Colonic mucosa (tissue), 4 donors: ENCODE data around the gene SLC39A3. TPM values are rescaled to one million over a fixed set of nuclear protein-coding genes. Genes with fewer than 3 reads are reported as not detected.

Experiments used
- DNase-seq: peaks from one replicate; pipeline ENCODE4 v3.0.0-alpha.2; 2020
- H3K27ac ChIP-seq: fragments of 200-600 bp; one replicate; pipeline ENCODE4 v1.8.0; 2021
- H3K27me3 ChIP-seq: fragments of 200-600 bp; one replicate; pipeline ENCODE4 v1.8.0; 2021
- H3K36me3 ChIP-seq: fragments of 200-600 bp; one replicate; pipeline ENCODE4 v1.8.0; 2021
- H3K4me1 ChIP-seq: fragments of 200-600 bp; one replicate; pipeline ENCODE4 v1.8.0; 2021; ENCODE audit warnings: mild to moderate bottlenecking
- H3K4me3 ChIP-seq: fragments of 200-600 bp; one replicate; pipeline ENCODE4 v1.8.0; 2021
- H3K9ac ChIP-seq, 2 donors: one replicate each; pipeline ENCODE4 v1.7.0; 2013; ENCODE audit warnings: control low read depth in 2 of 2, low read depth in 2 of 2, low read length in 2 of 2
- H3K9me3 ChIP-seq: fragments of 200-600 bp; one replicate; pipeline ENCODE4 v1.8.0; 2021
- intact Hi-C: fragments of 100-400 bp; cut with DNase I; formaldehyde crosslinking; loops from one replicate; pipeline ENCODE4 v1.14.1; 2022
- total RNA-seq, 2 donors: library from RNA; stranded (reverse); fragmentation: NEBNext Ultra II Directional in 1 of 2; extraction: Animal tissue kit (Norgen Biotek cat#: 25700) in 1 of 2; gene quantifications; one replicate each; pipeline ENCODE4 v1.2.1, GENCODE V29; 2021
- TF ChIP-seq, protein P1 (sequence below): fragments of 200-600 bp; IDR thresholded peaks from one replicate; pipeline ENCODE4 v1.8.0; 2022; ENCODE audit warnings: antibody characterized with exemption, mild to moderate bottlenecking
- donor health status: healthy.
- donor health status: DM: no; HTN: no; CAD: no.
- donor health status: DM: no; HTN: no; CAD: no.

The SLC39A3 gene
- total RNA-seq, 2 donors from 2014 or later: 14.8 to 34.3 TPM

- intact Hi-C loops: no loop called here
- Histone ChIP-seq H3K27ac (no peak overlapping the region), H3K9ac (no peak overlapping the region), H3K4me3 (no peak overlapping the region), H3K36me3 (no peaks in the 10 kb centered on the region), H3K4me1 (no peaks in the 10 kb centered on the region), H3K27me3 (no peaks in the 10 kb centered on the region), H3K9me3 (no peaks in the 10 kb centered on the region)
- TF ChIP-seq, protein P1, sequence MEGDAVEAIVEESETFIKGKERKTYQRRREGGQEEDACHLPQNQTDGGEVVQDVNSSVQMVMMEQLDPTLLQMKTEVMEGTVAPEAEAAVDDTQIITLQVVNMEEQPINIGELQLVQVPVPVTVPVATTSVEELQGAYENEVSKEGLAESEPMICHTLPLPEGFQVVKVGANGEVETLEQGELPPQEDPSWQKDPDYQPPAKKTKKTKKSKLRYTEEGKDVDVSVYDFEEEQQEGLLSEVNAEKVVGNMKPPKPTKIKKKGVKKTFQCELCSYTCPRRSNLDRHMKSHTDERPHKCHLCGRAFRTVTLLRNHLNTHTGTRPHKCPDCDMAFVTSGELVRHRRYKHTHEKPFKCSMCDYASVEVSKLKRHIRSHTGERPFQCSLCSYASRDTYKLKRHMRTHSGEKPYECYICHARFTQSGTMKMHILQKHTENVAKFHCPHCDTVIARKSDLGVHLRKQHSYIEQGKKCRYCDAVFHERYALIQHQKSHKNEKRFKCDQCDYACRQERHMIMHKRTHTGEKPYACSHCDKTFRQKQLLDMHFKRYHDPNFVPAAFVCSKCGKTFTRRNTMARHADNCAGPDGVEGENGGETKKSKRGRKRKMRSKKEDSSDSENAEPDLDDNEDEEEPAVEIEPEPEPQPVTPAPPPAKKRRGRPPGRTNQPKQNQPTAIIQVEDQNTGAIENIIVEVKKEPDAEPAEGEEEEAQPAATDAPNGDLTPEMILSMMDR: no peak
- no peak for DNase-seq
Measured at GRCh38 chr19:2750808-2751437, 11.1 kb upstream of the SLC39A3 start.

DNA sequence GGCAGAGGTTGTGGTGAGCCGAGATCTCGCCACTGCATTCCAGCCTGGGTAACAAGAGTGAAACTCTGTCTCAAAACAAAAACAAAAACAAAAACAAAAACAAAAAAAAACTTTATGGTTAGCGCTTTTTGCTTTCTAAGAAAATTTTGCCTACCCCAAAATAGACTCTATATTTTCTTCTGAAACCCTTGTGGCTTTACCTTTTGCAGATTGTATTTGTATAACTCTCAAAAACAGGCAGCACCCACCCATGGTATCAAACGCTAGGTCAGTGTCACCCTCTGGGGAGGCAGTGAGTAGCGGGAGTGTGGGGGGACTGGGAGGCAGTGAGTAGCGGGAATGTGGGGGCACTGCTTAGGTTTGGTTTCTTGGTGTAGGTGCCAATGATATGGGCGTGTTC, 7.5 kb upstream of the SLC39A3 start:
- Histone ChIP-seq H3K27me3 (no peaks in the 10 kb centered on the region), H3K36me3 (no peaks in the 10 kb centered on the region), H3K4me3 (no peak overlapping the region), H3K27ac (no peak overlapping the region), H3K4me1 (no peaks in the 10 kb centered on the region), H3K9me3 (no peaks in the 10 kb centered on the region), H3K9ac (no peak overlapping the region)
- TF ChIP-seq, protein P1: no peak
- no peak for DNase-seq
- intact Hi-C loops: no loop called here

DNA sequence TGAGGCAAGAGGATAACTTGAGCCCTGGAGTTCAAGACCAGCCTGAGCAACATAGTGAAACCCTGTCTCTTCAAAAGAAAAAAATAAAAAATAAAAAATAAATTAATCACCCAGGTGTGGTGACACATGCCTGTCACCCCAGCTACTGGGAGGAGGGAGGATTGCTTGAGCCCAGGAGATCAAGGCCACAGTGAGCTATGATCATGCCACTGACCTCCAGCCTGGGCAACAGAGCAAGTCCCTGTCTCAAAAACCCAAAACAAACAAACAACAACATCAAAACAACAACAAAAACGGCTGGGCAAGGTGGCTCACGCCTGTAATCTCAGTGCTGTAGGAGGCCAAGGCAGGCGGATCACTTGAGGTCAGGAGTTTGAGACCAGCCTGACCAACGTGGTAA, 4.3 kb upstream of the SLC39A3 start:
- no peak for DNase-seq
- TF ChIP-seq, protein P1: no peak
- no peak overlapping the region for H3K4me3 ChIP-seq
- no peaks in the 10 kb centered on the region for H3K27me3 ChIP-seq
- intact Hi-C loops: no loop called here
- no peaks in the 10 kb centered on the region for H3K9me3 ChIP-seq
- H3K4me1 ChIP-seq: no peaks in the 10 kb centered on the region
- H3K27ac ChIP-seq: no peak overlapping the region
- H3K36me3 ChIP-seq: no peaks in the 10 kb centered on the region
- H3K9ac ChIP-seq: no peak overlapping the region

DNA sequence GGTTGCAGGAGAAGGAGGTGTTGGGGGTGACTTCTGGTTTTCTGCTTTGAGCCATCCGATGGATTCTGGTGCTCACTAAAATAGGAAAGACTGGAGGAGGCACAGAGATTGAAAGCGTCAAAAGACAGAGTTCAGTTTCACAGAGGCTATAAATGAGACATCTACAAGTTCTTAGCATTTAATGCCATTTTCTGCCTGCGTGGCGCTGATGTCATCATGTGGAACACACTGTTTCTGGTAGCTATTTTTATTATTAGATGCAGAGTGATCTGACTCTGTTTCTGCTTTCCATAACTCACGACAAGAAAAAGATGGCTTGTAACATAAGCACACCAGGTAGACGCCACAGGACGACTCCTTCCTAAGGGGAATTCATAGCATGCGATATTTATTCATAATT, 3.3 kb upstream of the SLC39A3 start:
- intact Hi-C loops: no loop called here
- H3K4me3 ChIP-seq: no peak overlapping the region
- no peak overlapping the region for H3K9ac ChIP-seq
- TF ChIP-seq, protein P1: no peak
- no peaks in the 10 kb centered on the region for H3K36me3 ChIP-seq
- H3K4me1 ChIP-seq: no peaks in the 10 kb centered on the region
- H3K27ac ChIP-seq: no peak overlapping the region
- no peak for DNase-seq
- no peaks in the 10 kb centered on the region for H3K27me3 ChIP-seq
- H3K9me3 ChIP-seq: no peaks in the 10 kb centered on the region

- DNase-seq: no peak
Measured at GRCh38 chr19:2740314-2740656, 468 bp upstream of the SLC39A3 start.

More at GRCh38 chr19:2740314-2740656, 468 bp upstream of the SLC39A3 start:
- TF ChIP-seq, protein P1: no peak
- no peaks in the 10 kb centered on the region for H3K36me3 ChIP-seq
- no peaks in the 10 kb centered on the region for H3K9me3 ChIP-seq
- H3K9ac ChIP-seq: no peak overlapping the region
- H3K4me1 ChIP-seq: no peaks in the 10 kb centered on the region
- H3K27me3 ChIP-seq: no peaks in the 10 kb centered on the region
- H3K4me3 ChIP-seq: peak overlapping the region; percentile 75
- intact Hi-C loops: no loop called here
- no peak overlapping the region for H3K27ac ChIP-seq
